Neural progenitor cell (in vitro differentiated cells): ENCODE measurements around the gene UBE2V1. TPM values are rescaled to one million over a fixed set of nuclear protein-coding genes. Genes with fewer than 3 reads are reported as not detected.

ENCODE experiments used
- DNase-seq: peaks from one replicate; pipeline ENCODE4 v3.0.0-alpha.2; 2016; ENCODE audit warnings: low spot score
- H2AFZ ChIP-seq: fragments of 200-600 bp; sonication (generic); replicated peaks from 2 replicates; pipeline ENCODE4 v1.6.1; 2016; ENCODE audit warnings: antibody characterized with exemption
- H3F3A ChIP-seq: fragments of 200-600 bp; sonication (generic); 2 replicates; pipeline ENCODE4 v1.6.1; 2016; ENCODE audit warnings: antibody characterized with exemption, low read depth
- H3K27ac ChIP-seq: fragments of 200-600 bp; sonication (generic); 2 replicates; pipeline ENCODE4 v1.5.1; 2016; ENCODE audit warnings: mild to moderate bottlenecking
- H3K27me3 ChIP-seq: fragments of 200-600 bp; sonication (generic); 2 replicates; pipeline ENCODE4 v1.6.1; 2016; ENCODE audit warnings: mild to moderate bottlenecking, moderate library complexity
- H3K36me3 ChIP-seq: fragments of 200-600 bp; sonication (generic); 2 replicates; pipeline ENCODE4 v1.5.1; 2016
- H3K4me1 ChIP-seq: fragments of 200-600 bp; sonication (generic); 2 replicates; pipeline ENCODE4 v1.6.1; 2016; ENCODE audit warnings: mixed run types
- H3K4me2 ChIP-seq: fragments of 200-600 bp; sonication (generic); 2 replicates; pipeline ENCODE4 v1.6.1; 2016
- H3K4me3 ChIP-seq: fragments of 200-600 bp; sonication (generic); 2 replicates; pipeline ENCODE4 v1.5.1; 2016
- H3K79me2 ChIP-seq: fragments of 200-600 bp; sonication (generic); 2 replicates; pipeline ENCODE4 v1.6.1; 2016; ENCODE audit warnings: low read depth
- H3K9ac ChIP-seq: fragments of 200-600 bp; sonication (generic); 2 replicates; pipeline ENCODE4 v1.6.1; 2016
- H3K9me3 ChIP-seq: fragments of 200-600 bp; sonication (generic); 2 replicates; pipeline ENCODE4 v1.5.1; 2016; ENCODE audit warnings: low read depth
- H4K20me1 ChIP-seq: fragments of 200-600 bp; sonication (generic); 2 replicates; pipeline ENCODE4 v1.6.1; 2016; ENCODE audit warnings: low read depth
- H3K27ac Mint-ChIP-seq: 3 replicates; pipeline ENCODE4 v1.8.0; 2021; ENCODE audit warnings: mixed read lengths
- H3K27me3 Mint-ChIP-seq: 2 replicates; pipeline ENCODE4 v1.8.0; 2022; ENCODE audit warnings: low read depth, mild to moderate bottlenecking, inconsistent platforms, moderate library complexity, mixed read lengths; ENCODE audit not compliant: insufficient read depth
- H3K36me3 Mint-ChIP-seq: 3 replicates; pipeline ENCODE4 v1.8.0; 2021; ENCODE audit warnings: mixed read lengths
- H3K4me1 Mint-ChIP-seq: 3 replicates; pipeline ENCODE4 v1.8.0; 2021; ENCODE audit warnings: mixed read lengths
- H3K4me3 Mint-ChIP-seq: 3 replicates; pipeline ENCODE4 v1.8.0; 2021; ENCODE audit warnings: mild to moderate bottlenecking, moderate library complexity, mixed read lengths
- H3K9me3 Mint-ChIP-seq: 3 replicates; pipeline ENCODE4 v1.8.0; 2020; ENCODE audit warnings: mixed read lengths
- EZH2 ChIP-seq: fragments of 200-600 bp; sonication (generic); IDR thresholded peaks from 2 replicates; pipeline ENCODE4 v1.6.1; 2017; ENCODE audit warnings: antibody characterized with exemption, mild to moderate bottlenecking, moderate library complexity
- EZH2phosphoT487 ChIP-seq: fragments of 200-600 bp; sonication (generic); IDR thresholded peaks from 2 replicates; pipeline ENCODE4 v1.6.1; 2017; ENCODE audit warnings: antibody characterized with exemption
- total RNA-seq: library from RNA; depleted of rRNA; stranded (reverse); fragments of >200 nt; gene quantifications from 2 replicates; pipeline ENCODE4 v1.2.3, GENCODE V29; 2015; ENCODE audit warnings: low replicate concordance
- TF ChIP-seq, protein P1 (sequence below): fragments of 200-600 bp; sonication (generic); IDR thresholded peaks from 2 replicates; pipeline ENCODE4 v1.5.1; 2017; ENCODE audit warnings: antibody characterized with exemption, mild to moderate bottlenecking

The UBE2V1 gene
- total RNA-seq, 1 donor from 2014 or later, result 143 TPM

GRCh38 chr20:50153153-50153499 is 40.2 kb upstream of the UBE2V1 start:
- H3K4me3 ChIP-seq, result peak overlapping the region; percentile 86
- no peaks in the 10 kb centered on the region for H3K27me3 ChIP-seq
- peaks cover 7% of the 10 kb centered on the region for H3F3A ChIP-seq
- H2AFZ ChIP-seq, result peak overlapping the region; percentile 83
- H3K36me3 ChIP-seq, result no peaks in the 10 kb centered on the region
- Mint-ChIP-seq H3K36me3 (peaks cover 10% of the 10 kb centered on the region), H3K9me3 (no peaks in the 10 kb centered on the region), H3K4me1 (peaks cover 33% of the 10 kb centered on the region), H3K4me3 (peak overlapping the region; percentile 90), H3K27ac (no peak overlapping the region), H3K27me3 (peaks cover 4% of the 10 kb centered on the region)
- DNase-seq, result peak; percentile 27
- H3K4me1 ChIP-seq, result peaks cover 10% of the 10 kb centered on the region
- no peaks in the 10 kb centered on the region for H3K9me3 ChIP-seq
- H3K4me2 ChIP-seq, result peak overlapping the region; percentile 98
- peak overlapping the region; percentile 80 for H3K9ac ChIP-seq
- TF ChIP-seq, protein P1, sequence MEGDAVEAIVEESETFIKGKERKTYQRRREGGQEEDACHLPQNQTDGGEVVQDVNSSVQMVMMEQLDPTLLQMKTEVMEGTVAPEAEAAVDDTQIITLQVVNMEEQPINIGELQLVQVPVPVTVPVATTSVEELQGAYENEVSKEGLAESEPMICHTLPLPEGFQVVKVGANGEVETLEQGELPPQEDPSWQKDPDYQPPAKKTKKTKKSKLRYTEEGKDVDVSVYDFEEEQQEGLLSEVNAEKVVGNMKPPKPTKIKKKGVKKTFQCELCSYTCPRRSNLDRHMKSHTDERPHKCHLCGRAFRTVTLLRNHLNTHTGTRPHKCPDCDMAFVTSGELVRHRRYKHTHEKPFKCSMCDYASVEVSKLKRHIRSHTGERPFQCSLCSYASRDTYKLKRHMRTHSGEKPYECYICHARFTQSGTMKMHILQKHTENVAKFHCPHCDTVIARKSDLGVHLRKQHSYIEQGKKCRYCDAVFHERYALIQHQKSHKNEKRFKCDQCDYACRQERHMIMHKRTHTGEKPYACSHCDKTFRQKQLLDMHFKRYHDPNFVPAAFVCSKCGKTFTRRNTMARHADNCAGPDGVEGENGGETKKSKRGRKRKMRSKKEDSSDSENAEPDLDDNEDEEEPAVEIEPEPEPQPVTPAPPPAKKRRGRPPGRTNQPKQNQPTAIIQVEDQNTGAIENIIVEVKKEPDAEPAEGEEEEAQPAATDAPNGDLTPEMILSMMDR, result no peak
- TF ChIP-seq EZH2phosphoT487 (no peak), EZH2 (no peak)
- H3K27ac ChIP-seq, result no peak overlapping the region
- H4K20me1 ChIP-seq, result peaks cover 10% of the 10 kb centered on the region
- H3K79me2 ChIP-seq, result peaks cover 31% of the 10 kb centered on the region

DNA sequence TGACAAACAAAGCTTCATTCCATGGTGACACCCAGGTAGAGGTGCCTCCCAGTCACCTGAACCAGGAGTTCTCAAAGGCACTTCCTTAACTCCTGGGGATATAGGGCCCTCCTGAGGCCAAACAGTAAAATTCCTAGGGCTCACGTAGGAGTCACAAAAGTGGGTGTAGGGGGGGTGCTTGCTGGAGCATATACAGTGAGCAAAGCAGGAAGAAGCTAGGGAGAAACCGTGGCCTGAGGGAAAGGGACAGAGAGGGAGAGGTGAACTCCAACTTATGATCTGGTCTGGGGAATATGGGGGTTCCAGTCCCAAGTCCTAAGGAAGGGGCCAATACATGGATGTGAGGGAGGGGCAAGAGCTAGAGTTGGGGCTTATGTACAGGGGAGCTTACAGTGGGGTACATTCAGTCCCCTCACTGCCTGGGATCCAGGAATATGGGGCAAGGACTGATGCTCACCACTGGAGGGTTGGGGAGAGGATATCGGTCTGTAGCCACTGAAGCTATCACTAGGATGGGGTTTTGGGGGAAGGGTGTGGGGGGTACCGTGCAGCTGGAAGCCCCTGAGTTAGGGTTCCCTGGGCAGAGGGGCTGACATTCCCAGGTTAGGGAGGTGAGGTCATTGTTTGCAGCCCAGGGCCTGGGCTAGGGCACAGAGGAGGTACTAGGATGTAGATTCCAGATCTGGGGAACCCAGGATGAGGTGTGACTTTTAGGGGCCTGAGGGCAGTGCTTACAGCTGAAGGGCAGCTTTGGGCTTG is 39.6 kb upstream of the UBE2V1 start:
- Mint-ChIP-seq H3K27ac (peak overlapping the region; percentile 11), H3K9me3 (no peaks in the 10 kb centered on the region), H3K4me3 (peak overlapping the region; percentile 90), H3K4me1 (peaks cover 34% of the 10 kb centered on the region), H3K36me3 (peaks cover 10% of the 10 kb centered on the region), H3K27me3 (peaks cover 4% of the 10 kb centered on the region)
- H3K9ac ChIP-seq, result peak overlapping the region; percentile 80
- peaks cover 36% of the 10 kb centered on the region for H3K79me2 ChIP-seq
- H3K4me2 ChIP-seq, result peak overlapping the region; percentile 98
- no peaks in the 10 kb centered on the region for H3K9me3 ChIP-seq
- H2AFZ ChIP-seq, result no peak overlapping the region
- H4K20me1 ChIP-seq, result peaks cover 13% of the 10 kb centered on the region
- TF ChIP-seq EZH2phosphoT487, result no peak
- TF ChIP-seq, protein P1, result peak; percentile 9
- TF ChIP-seq EZH2, result no peak
- peak overlapping the region; percentile 86 for H3K4me3 ChIP-seq
- H3K36me3 ChIP-seq, result no peaks in the 10 kb centered on the region
- no peak for DNase-seq
- peaks cover 7% of the 10 kb centered on the region for H3F3A ChIP-seq
- no peak overlapping the region for H3K27ac ChIP-seq
- no peaks in the 10 kb centered on the region for H3K27me3 ChIP-seq
- peaks cover 12% of the 10 kb centered on the region for H3K4me1 ChIP-seq

GRCh38 chr20:50151034-50151743 is 38.2 kb upstream of the UBE2V1 start:
- Mint-ChIP-seq H3K4me1 (peaks cover 47% of the 10 kb centered on the region), H3K27ac (no peak overlapping the region), H3K36me3 (peaks cover 11% of the 10 kb centered on the region), H3K4me3 (peak overlapping the region; percentile 90), H3K27me3 (peaks cover 8% of the 10 kb centered on the region), H3K9me3 (no peaks in the 10 kb centered on the region)
- Histone ChIP-seq H2AFZ (no peak overlapping the region), H3K9ac (no peak overlapping the region), H3F3A (peaks cover 7% of the 10 kb centered on the region), H3K36me3 (no peaks in the 10 kb centered on the region), H3K4me2 (no peak overlapping the region), H3K27ac (no peak overlapping the region), H4K20me1 (peaks cover 26% of the 10 kb centered on the region), H3K9me3 (no peaks in the 10 kb centered on the region), H3K4me3 (no peak overlapping the region), H3K27me3 (no peaks in the 10 kb centered on the region), H3K4me1 (peaks cover 21% of the 10 kb centered on the region), H3K79me2 (peaks cover 47% of the 10 kb centered on the region)
- no peak for DNase-seq
- no peak for TF ChIP-seq EZH2phosphoT487
- TF ChIP-seq, protein P1, result no peak
- no peak for TF ChIP-seq EZH2
